Breast epithelium (tissue), 4 donors: Measurements from ENCODE around the gene HSPG2. TPM values are rescaled to one million over a fixed set of nuclear protein-coding genes. Genes with fewer than 3 reads are reported as not detected.

Experiments
- DNase-seq, 2 donors: peaks; one replicate each; pipeline ENCODE4 v3.0.0-alpha.2; 2019; ENCODE audit warnings: low spot score in 2 of 2
- H3K27ac ChIP-seq, 2 donors: fragments of 200-600 bp; sonication (generic) in 1 of 2; one replicate each; pipeline ENCODE4 v1.5.1; 2016 to 2019; ENCODE audit warnings: mild to moderate bottlenecking in 1 of 2
- H3K27me3 ChIP-seq, 2 donors: fragments of 200-600 bp; sonication (generic) in 1 of 2; one replicate each; pipeline versions ENCODE4 v1.5.1 to v1.6.0; 2017 to 2019; ENCODE audit warnings: control low read depth in 1 of 2, mild to moderate bottlenecking in 1 of 2
- H3K36me3 ChIP-seq: fragments of 200-600 bp; one replicate; pipeline ENCODE4 v1.5.1; 2019
- H3K4me1 ChIP-seq, 2 donors: fragments of 200-600 bp; sonication (generic); one replicate each; pipeline ENCODE4 v1.5.1; 2016 to 2019; ENCODE audit warnings: control low read depth in 1 of 2
- H3K4me3 ChIP-seq, 3 donors: fragments of 200-600 bp; sonication (generic); 1 replicate in 2 of 3; 2 replicates in 1 of 3; pipeline ENCODE4 v1.5.1; 2016 to 2019; ENCODE audit warnings: mild to moderate bottlenecking in 3 of 3, moderate library complexity in 2 of 3
- H3K9me3 ChIP-seq, 2 donors: fragments of 200-600 bp; sonication (generic) in 1 of 2; one replicate each; pipeline ENCODE4 v1.5.1; 2016 to 2019; ENCODE audit warnings: control low read depth in 1 of 2
- CTCF ChIP-seq, 3 donors: fragments of 450-650 bp; IDR thresholded peaks; one replicate each; pipeline ENCODE4 v1.5.1; 2016 to 2017; ENCODE audit warnings: antibody characterized with exemption in 3 of 3, mild to moderate bottlenecking in 3 of 3, moderate library complexity in 3 of 3
- POLR2A ChIP-seq: fragments of 450-650 bp; IDR thresholded peaks from one replicate; pipeline ENCODE4 v1.6.1; 2016; ENCODE audit warnings: antibody characterized with exemption, mild to moderate bottlenecking, moderate library complexity
- POLR2AphosphoS5 ChIP-seq, 3 donors: sonication (generic); formaldehyde crosslinking; IDR thresholded peaks; one replicate each; pipeline ENCODE4 v1.6.1; 2017; ENCODE audit warnings: antibody characterized with exemption in 3 of 3
- intact Hi-C: fragments of 100-400 bp; cut with DNase I; formaldehyde crosslinking; loops from one replicate; pipeline ENCODE4 v1.15.1; 2023; ENCODE audit warnings: low total_unique reads
- total RNA-seq, 3 donors: library from RNA; depleted of rRNA; stranded (reverse); fragments of >200 nt; gene quantifications; one replicate each; pipeline ENCODE4 v1.1.0, GENCODE V29; 2016

Gene HSPG2
- total RNA-seq, 3 donors from 2014 or later: 48.3 to 219 (median 95.0) TPM

DNA sequence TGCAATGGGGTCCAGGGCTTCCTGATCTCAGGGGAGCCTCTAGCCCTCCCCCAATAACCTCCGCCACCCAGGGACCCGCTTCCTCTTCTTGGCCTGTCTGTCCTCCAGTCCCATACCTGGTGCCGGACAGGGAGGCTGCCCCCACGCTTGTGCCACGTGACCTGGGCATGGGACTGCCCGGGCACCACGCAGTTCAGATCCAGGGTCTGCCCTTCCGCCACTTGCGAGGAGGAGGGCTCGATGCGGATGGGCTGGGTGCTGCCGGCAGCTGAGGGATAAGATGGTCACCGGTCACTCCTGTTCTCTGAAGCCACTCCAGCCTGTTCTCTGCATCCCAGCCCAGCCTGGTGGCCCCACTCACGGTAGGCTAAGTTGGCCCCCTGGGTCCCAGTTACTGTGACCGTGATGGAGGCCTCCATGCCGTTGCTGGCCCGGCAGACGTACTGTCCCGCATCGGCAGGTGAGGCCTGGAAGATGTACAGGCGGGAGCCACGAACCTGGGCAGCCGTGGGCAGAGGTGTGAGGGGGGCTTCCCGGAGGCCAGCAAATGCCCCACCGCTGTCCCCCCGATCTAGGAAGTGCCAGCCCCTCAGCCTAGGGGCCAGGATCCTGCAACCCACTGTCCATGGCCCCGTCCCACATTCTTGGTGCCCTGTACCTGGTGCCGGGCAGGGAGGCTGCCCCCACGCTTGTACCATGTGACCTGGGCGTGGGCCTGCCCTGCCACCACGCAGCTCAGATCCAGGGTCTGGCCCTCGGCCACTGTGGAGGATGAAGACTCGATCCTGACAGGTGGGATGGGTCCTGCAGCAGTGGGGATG is 85.5 kb downstream of the HSPG2 start:
- Histone ChIP-seq H3K27ac (no peak overlapping the region), H3K9me3 (no peaks in the 10 kb centered on the region), H3K4me3 (no peak overlapping the region), H3K27me3 (no peaks in the 10 kb centered on the region), H3K36me3 (peaks cover 4% of the 10 kb centered on the region), H3K4me1 (no peaks in the 10 kb centered on the region)
- intact Hi-C loops: no loop called here
- DNase-seq: no peak
- TF ChIP-seq CTCF (IDR thresholded peaks at IDR 0.05): no peak
- no peak for TF ChIP-seq POLR2AphosphoS5 (IDR thresholded peaks at IDR 0.05)
- TF ChIP-seq POLR2A: no peak

DNA sequence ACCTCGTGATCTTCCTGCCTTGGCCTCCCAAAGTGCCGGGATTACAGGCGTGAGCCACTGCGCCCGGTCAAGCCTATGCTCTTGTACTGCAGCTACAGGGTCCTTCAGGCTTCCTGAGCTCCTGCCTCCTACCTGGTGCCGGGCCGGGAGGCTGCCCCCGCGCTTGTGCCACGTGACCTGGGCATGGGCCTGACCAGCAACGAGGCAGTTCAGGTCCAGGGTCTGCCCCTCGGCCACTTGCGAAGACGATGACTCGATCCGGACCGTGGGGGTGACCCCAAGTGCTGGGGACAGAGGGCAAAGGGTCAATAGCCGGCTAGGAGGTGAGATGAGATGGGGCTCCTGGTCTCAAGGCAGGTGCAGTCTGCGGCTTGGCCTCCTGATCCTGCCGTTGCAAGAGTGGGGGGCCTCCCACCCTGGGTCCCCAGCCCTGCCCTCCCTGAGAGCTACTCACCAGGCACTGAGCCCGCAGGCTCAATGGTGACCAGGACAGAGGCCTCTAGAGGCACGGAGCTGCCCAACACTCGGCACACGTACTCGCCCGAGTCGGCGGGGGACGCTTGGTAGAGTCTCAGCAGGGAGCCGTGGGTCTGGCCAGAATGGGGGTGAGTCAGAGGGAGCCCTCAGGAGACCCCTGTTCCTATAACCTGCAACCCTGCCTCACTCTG is 87.1 kb downstream of the HSPG2 start:
- H3K27me3 ChIP-seq: no peaks in the 10 kb centered on the region
- no peaks in the 10 kb centered on the region for H3K9me3 ChIP-seq
- no peaks in the 10 kb centered on the region for H3K4me1 ChIP-seq
- intact Hi-C loops: no loop called here
- no peak for DNase-seq
- H3K4me3 ChIP-seq: no peak overlapping the region
- H3K27ac ChIP-seq: no peak overlapping the region
- H3K36me3 ChIP-seq: peaks cover 4% of the 10 kb centered on the region
- no peak for TF ChIP-seq POLR2AphosphoS5 (IDR thresholded peaks at IDR 0.05)

- no peaks in the 10 kb centered on the region for H3K36me3 ChIP-seq
- intact Hi-C loops: no loop called here
Measured at GRCh38 chr1:21848524-21849174, 88.5 kb downstream of the HSPG2 start.

GRCh38 chr1:21847223-21848205 is 89.6 kb downstream of the HSPG2 start:
- Histone ChIP-seq H3K27ac (no peak overlapping the region), H3K9me3 (no peaks in the 10 kb centered on the region), H3K27me3 (no peaks in the 10 kb centered on the region), H3K36me3 (no peaks in the 10 kb centered on the region), H3K4me1 (no peaks in the 10 kb centered on the region), H3K4me3 (no peak overlapping the region)
- intact Hi-C loops: no loop called here
- TF ChIP-seq POLR2AphosphoS5 (IDR thresholded peaks at IDR 0.05): no peak
- no peak for TF ChIP-seq CTCF (IDR thresholded peaks at IDR 0.05)
- DNase-seq: no peak

More at GRCh38 chr1:21848524-21849174, 88.5 kb downstream of the HSPG2 start:
- H3K27ac ChIP-seq: no peak overlapping the region
- no peaks in the 10 kb centered on the region for H3K27me3 ChIP-seq
- H3K4me3 ChIP-seq: no peak overlapping the region
- TF ChIP-seq CTCF (IDR thresholded peaks at IDR 0.05) (no peak), POLR2A (no peak), POLR2AphosphoS5 (IDR thresholded peaks at IDR 0.05) (no peak)
- DNase-seq: no peak
- no peaks in the 10 kb centered on the region for H3K9me3 ChIP-seq
- no peaks in the 10 kb centered on the region for H3K4me1 ChIP-seq
